ENCODE measurements around the gene PLA2G4F. TPM values are rescaled to one million over a fixed set of nuclear protein-coding genes. Genes with fewer than 3 reads are reported as not detected.
A peak's percentile ranks its signal among the peaks of the same experiment; 100 is the strongest.

PLA2G4F gene
- polyA plus RNA-seq (2011; rRNA removed) (not detected in 2 replicates), polyA minus RNA-seq (2011; rRNA and poly(A)+ RNA removed) (not detected in 2 replicates)

- Histone ChIP-seq H3K27me3 (ENCODE audit: control insufficient read depth, insufficient read depth, low read length) (no peaks in the 10 kb centered on the region), H3K36me3 (ENCODE audit: control insufficient read depth, insufficient read depth, low read length) (peaks cover 13% of the 10 kb centered on the region), H3K4me3 (ENCODE audit: low read depth, low read length) (no peak within 1 kb of the TSS)
- POLR2A ChIA-PET: no interaction called here
- no peak for TF ChIP-seq CTCF (IDR thresholded peaks at IDR 0.05; ENCODE audit: insufficient read depth, low read depth, low read length)
- CTCF ChIA-PET: interaction anchor here (1.0 to 1.7 kb wide), 3 partner anchors 8 to 19 kb away, joined by 3 to 4 read pairs (median 3); no protein-coding TSS in a partner anchor
- no peak for DNase-seq (ENCODE audit: low read depth)
Measured at GRCh38 chr15:42156243-42156922, at the start of gene PLA2G4F. PLA2G4F (minus strand) TSS chr15:42156636; CDS start chr15:42156549, 87 bp downstream.

GRCh38 chr15:42203891-42204290 lies 47.5 kb upstream of the PLA2G4F start:
- peak; percentile 20 for DNase-seq (ENCODE audit: low read depth)
- no peaks in the 10 kb centered on the region for H3K36me3 ChIP-seq (ENCODE audit: control insufficient read depth, insufficient read depth, low read length)
- H3K4me3 ChIP-seq (ENCODE audit: low read depth, low read length): no peak overlapping the region
- no peak for TF ChIP-seq CTCF (IDR thresholded peaks at IDR 0.05; ENCODE audit: insufficient read depth, low read depth, low read length)
- ChIA-PET CTCF (no interaction called here), POLR2A (interaction anchor here (0.6 kb wide), 1 partner anchor 69 kb away, joined by 3 read pairs; the partner anchor contains the start of genes GANC and TMEM87A)
- no peaks in the 10 kb centered on the region for H3K27me3 ChIP-seq (ENCODE audit: control insufficient read depth, insufficient read depth, low read length)

- Histone ChIP-seq H3K36me3 (ENCODE audit: control insufficient read depth, insufficient read depth, low read length) (no peaks in the 10 kb centered on the region), H3K4me3 (ENCODE audit: low read depth, low read length) (no peak overlapping the region), H3K27me3 (ENCODE audit: control insufficient read depth, insufficient read depth, low read length) (no peaks in the 10 kb centered on the region)
- no peak for DNase-seq (ENCODE audit: low read depth)
- no peak for TF ChIP-seq CTCF (IDR thresholded peaks at IDR 0.05; ENCODE audit: insufficient read depth, low read depth, low read length)
- ChIA-PET CTCF (no interaction called here), POLR2A (no interaction called here)
Measured at GRCh38 chr15:42202653-42203052, 46.2 kb upstream of the PLA2G4F start.

- DNase-seq (ENCODE audit: low read depth): no peak
- ChIA-PET CTCF (interaction anchor here (0.6 to 1.4 kb wide), 2 partner anchors 15 to 228 kb away, joined by 3 to 4 read pairs; no protein-coding TSS in a partner anchor), POLR2A (no interaction called here)
- no peak for TF ChIP-seq CTCF (IDR thresholded peaks at IDR 0.05; ENCODE audit: insufficient read depth, low read depth, low read length)
- Histone ChIP-seq H3K4me3 (ENCODE audit: low read depth, low read length) (no peak overlapping the region), H3K27me3 (ENCODE audit: control insufficient read depth, insufficient read depth, low read length) (no peaks in the 10 kb centered on the region), H3K36me3 (ENCODE audit: control insufficient read depth, insufficient read depth, low read length) (no peaks in the 10 kb centered on the region)
Measured at GRCh38 chr15:42201801-42202200, 45.4 kb upstream of the PLA2G4F start.

GRCh38 chr15:42199126-42199525 lies 42.7 kb upstream of the PLA2G4F start:
- DNase-seq (ENCODE audit: low read depth): peak; percentile 68
- Histone ChIP-seq H3K36me3 (ENCODE audit: control insufficient read depth, insufficient read depth, low read length) (peaks cover 1% of the 10 kb centered on the region; the same call in 1 of the 2 replicates), H3K27me3 (ENCODE audit: control insufficient read depth, insufficient read depth, low read length) (no peaks in the 10 kb centered on the region), H3K4me3 (ENCODE audit: low read depth, low read length) (no peak overlapping the region)
- no peak for TF ChIP-seq CTCF (IDR thresholded peaks at IDR 0.05; ENCODE audit: insufficient read depth, low read depth, low read length)
- ChIA-PET CTCF (interaction anchor here (1.1 kb wide), 1 partner anchor 15 kb away, joined by 3 read pairs; no protein-coding TSS in a partner anchor), POLR2A (interaction anchor here (0.6 to 0.7 kb wide), 3 partner anchors 9 to 539 kb away, joined by 3 read pairs; partner anchors contain the start of genes MGA and VPS39)

Data from BJ (cell line).